ENCODE data around the gene RPUSD2. TPM values are rescaled to one million over a fixed set of nuclear protein-coding genes. Genes with fewer than 3 reads are reported as not detected.
A peak's percentile ranks its signal among the peaks of the same experiment; 100 is the strongest.
"Not testable (repeated sequence)": the region's sequence is repeated elsewhere in the genome, so short reads cannot be mapped to it uniquely, and the experiment has no call there.

RPUSD2 gene
- total and polyA plus RNA-seq, 8 donors: 5.6 to 12.1 (median 7.5) TPM; not detected in 2

GRCh38 chr15:40564591-40565332 lies 4.3 kb upstream of the RPUSD2 start, which contains the start of gene CCDC32:
TSS of gene CCDC32 (minus strand) at chr15:40565042. CDS start at chr15:40563015, 2,027 bp downstream.
- Histone ChIP-seq H3K36me3 (peaks cover 0 to 23% (median 19%) of the 10 kb centered on the region in 4 donors), H3K27ac (peak within 1 kb of the TSS; percentile 92 to 98 (median 95)), H3K27me3 (no peaks in the 10 kb centered on the region), H3K4me3 (peak within 1 kb of the TSS; percentile 59 to 94 (median 76)), H3K9me3 (no peaks in the 10 kb centered on the region), H3K4me1 (peaks cover 4 to 55% (median 34%) of the 10 kb centered on the region in 4 donors)
- intact Hi-C loops (cut with DNase I; ENCODE audit: low total_unique reads): no loop called here
- 0 to 1% (median 1%) methylated on average over 20 to 40 of the region's 40 CpGs for WGBS, 5 donors
- TF ChIP-seq CTCF (IDR thresholded peaks at IDR 0.05) (no peak), POLR2A (IDR thresholded peaks at IDR 0.05) (peak in 1 of 4 donors; percentile 71), EP300 (IDR thresholded peaks at IDR 0.05) (no peak), POLR2AphosphoS5 (IDR thresholded peaks at IDR 0.05) (peak; percentile 79 to 92 (median 90))
- DNase-seq: peak; percentile 97 to 99

DNA sequence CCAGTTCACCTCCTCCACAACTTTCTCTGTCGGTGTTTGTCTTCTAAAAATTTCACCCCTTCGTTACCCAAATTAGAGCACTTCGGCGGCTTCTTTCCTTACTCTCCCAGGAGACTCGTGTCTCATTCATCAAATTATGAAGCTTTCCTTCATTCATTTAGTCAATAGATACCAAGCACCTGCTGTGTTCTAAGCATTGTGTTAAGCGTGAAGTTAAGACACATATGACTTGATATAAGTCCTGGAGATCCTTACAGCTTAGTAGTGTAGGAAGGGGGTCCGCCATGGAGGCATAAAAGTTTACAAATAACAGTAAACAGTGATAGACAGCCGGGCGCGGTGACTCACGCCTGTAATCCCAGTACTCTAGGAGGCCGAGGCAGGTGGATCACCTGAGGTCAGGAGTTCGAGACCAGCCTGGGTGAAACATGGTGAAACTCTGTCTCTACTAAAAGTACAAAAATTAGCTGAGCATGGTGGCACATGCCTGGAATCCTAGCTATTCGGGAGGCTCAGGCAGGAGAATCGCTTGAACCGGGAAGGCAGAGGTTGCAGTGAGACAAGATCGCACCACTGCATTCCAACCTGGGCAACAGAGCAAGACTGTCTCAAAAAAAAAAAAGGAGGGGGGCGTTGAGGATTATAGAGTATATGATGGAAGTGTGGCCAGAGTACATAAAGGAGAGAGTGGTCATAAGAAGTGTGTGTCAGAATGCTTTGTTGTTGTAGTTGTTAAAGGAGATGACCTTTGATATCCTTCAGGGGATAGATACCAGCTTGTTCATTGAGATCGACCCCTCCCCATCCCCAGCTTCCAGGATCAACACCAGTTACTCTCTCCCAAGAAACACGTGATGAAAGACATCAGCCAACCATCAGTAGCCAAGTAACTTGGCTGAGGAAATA lies 3.5 kb upstream of the RPUSD2 start:
- Histone ChIP-seq H3K9me3 (no peaks in the 10 kb centered on the region), H3K27ac (peak overlapping the region; percentile 13 to 98 (median 94)), H3K4me1 (peaks cover 11 to 60% (median 42%) of the 10 kb centered on the region in 4 donors), H3K36me3 (peaks cover 0 to 22% (median 19%) of the 10 kb centered on the region in 4 donors), H3K27me3 (no peaks in the 10 kb centered on the region), H3K4me3 (peak overlapping the region; percentile 59 to 94 (median 76))
- DNase-seq: no peak
- WGBS, 5 donors: 36 to 43% (median 41%) methylated on average over 17 to 20 of the region's 20 CpGs
- TF ChIP-seq EP300 (IDR thresholded peaks at IDR 0.05) (no peak), POLR2A (IDR thresholded peaks at IDR 0.05) (no peak), CTCF (IDR thresholded peaks at IDR 0.05) (no peak), POLR2AphosphoS5 (IDR thresholded peaks at IDR 0.05) (no peak)
- intact Hi-C loops (cut with DNase I; ENCODE audit: low total_unique reads): no loop called here

GRCh38 chr15:40567111-40567510 lies 2.0 kb upstream of the RPUSD2 start:
- intact Hi-C loops (cut with DNase I; ENCODE audit: low total_unique reads): no loop called here
- Histone ChIP-seq H3K27ac (no peak overlapping the region), H3K9me3 (no peaks in the 10 kb centered on the region), H3K27me3 (no peaks in the 10 kb centered on the region), H3K4me3 (no peak overlapping the region), H3K36me3 (peaks cover 0 to 15% (median 13%) of the 10 kb centered on the region in 4 donors), H3K4me1 (peaks cover 19 to 53% (median 42%) of the 10 kb centered on the region in 4 donors)
- DNase-seq: no peak
- WGBS, 5 donors: 24 to 53% (median 37%) methylated on average over 7 of the region's 7 CpGs
- TF ChIP-seq POLR2AphosphoS5 (IDR thresholded peaks at IDR 0.05) (no peak), EP300 (IDR thresholded peaks at IDR 0.05) (no peak), CTCF (IDR thresholded peaks at IDR 0.05) (no peak), POLR2A (IDR thresholded peaks at IDR 0.05) (no peak)

GRCh38 chr15:40575113-40575512 lies 6.0 kb downstream of the RPUSD2 start:
- TF ChIP-seq POLR2AphosphoS5 (IDR thresholded peaks at IDR 0.05) (no peak), EP300 (IDR thresholded peaks at IDR 0.05) (no peak), CTCF (IDR thresholded peaks at IDR 0.05) (no peak)
- intact Hi-C loops (cut with DNase I; ENCODE audit: low total_unique reads): no loop called here
- no peak overlapping the region for H3K27ac ChIP-seq
- no peak for DNase-seq
- no peak overlapping the region for H3K4me3 ChIP-seq
- no peaks in the 10 kb centered on the region for H3K27me3 ChIP-seq
- H3K4me1 ChIP-seq: peaks cover 8 to 13% (median 10%) of the 10 kb centered on the region in 4 donors
- no peaks in the 10 kb centered on the region for H3K9me3 ChIP-seq
- peaks cover 10 to 42% (median 38%) of the 10 kb centered on the region in 4 donors for H3K36me3 ChIP-seq

GRCh38 chr15:40576914-40577313 lies 7.8 kb downstream of the RPUSD2 start:
- H3K4me3 ChIP-seq; H3K4me1 ChIP-seq; H3K9me3 ChIP-seq; H3K27me3 ChIP-seq; intact Hi-C loops (cut with DNase I; ENCODE audit: low total_unique reads); DNase-seq; H3K27ac ChIP-seq: not testable (repeated sequence)
- peaks cover 10 to 35% (median 32%) of the 10 kb centered on the region in 4 donors for H3K36me3 ChIP-seq
- WGBS, 5 donors: 96 to 100% (median 97%) methylated on average over 5 of the region's 5 CpGs
